Left lung (tissue), 10 donors: ENCODE measurements around the gene CYSRT1. TPM values are rescaled to one million over a fixed set of nuclear protein-coding genes. Genes with fewer than 3 reads are reported as not detected.

Experiments used
- ATAC-seq: fragments of 200-7000 bp; cut with Tn5 transposase; one replicate; pipeline ENCODE4 v1.9.1; 2020; ENCODE audit warnings: moderate library complexity
- DNase-seq, 4 donors: peaks; one replicate each; pipeline ENCODE4 v3.0.0-alpha.2; 2013 to 2020
- H3K27ac ChIP-seq, 2 donors: fragments of 200-600 bp; sonication (generic) in 1 of 2; one replicate each; pipeline versions ENCODE4 v1.5.0 to v1.8.0; 2020 to 2021
- H3K27me3 ChIP-seq, 2 donors: fragments of 200-600 bp; sonication (generic) in 1 of 2; one replicate each; pipeline versions ENCODE4 v1.5.0 to v1.8.0; 2020 to 2021
- H3K36me3 ChIP-seq, 2 donors: fragments of 200-600 bp; sonication (generic) in 1 of 2; one replicate each; pipeline versions ENCODE4 v1.5.0 to v1.8.0; 2020 to 2021
- H3K4me1 ChIP-seq, 2 donors: fragments of 200-600 bp; one replicate each; pipeline ENCODE4 v1.8.0; 2021
- H3K4me3 ChIP-seq, 2 donors: fragments of 200-600 bp; sonication (generic) in 1 of 2; one replicate each; pipeline versions ENCODE4 v1.5.0 to v1.8.0; 2020 to 2021; ENCODE audit warnings: mild to moderate bottlenecking in 1 of 2
- H3K9me3 ChIP-seq, 2 donors: fragments of 200-600 bp; sonication (generic) in 1 of 2; one replicate each; pipeline versions ENCODE4 v1.5.0 to v1.8.0; 2020 to 2021
- intact Hi-C, 2 donors: fragments of 100-400 bp; cut with DNase I; formaldehyde crosslinking; loops; one replicate each; pipeline versions ENCODE4 v1.11.2 to v1.14.2; 2022
- polyA plus RNA-seq, 6 donors: library from polyadenylated mRNA; unstranded; fragments of 120-200 nt; gene quantifications; one replicate each; pipeline ENCODE4 v1.2.1, GENCODE V29; 2013; ENCODE audit not compliant: insufficient read length in 6 of 6
- total RNA-seq, 2 donors: library from RNA; stranded (reverse); fragmentation: NEBNext Ultra II Directional; extraction: Animal tissue kit (Norgen Biotek cat#: 25700); gene quantifications; one replicate each; pipeline ENCODE4 v1.2.1, GENCODE V29; 2021
- TF ChIP-seq, protein P1 (sequence below), 2 donors: fragments of 200-600 bp; sonication (generic) in 1 of 2; IDR thresholded peaks; one replicate each; pipeline versions ENCODE4 v1.5.0 to v1.8.0; 2021; ENCODE audit warnings: antibody characterized with exemption in 2 of 2
- donor health status: DM: no; HTN: yes; CAD: no.
- donor health status: DM: no; HTN: no; CAD: no.

The CYSRT1 gene
- total and polyA plus RNA-seq, 8 donors: 0.44 to 3.7 (median 2.3) TPM

GRCh38 chr9:137188086-137188489 is 36.9 kb upstream of the CYSRT1 start:
- no peak for ATAC-seq
- Histone ChIP-seq H3K27ac (peak overlapping the region; percentile 95 to 99), H3K4me1 (peaks cover 26 to 43% of the 10 kb centered on the region in 2 donors), H3K9me3 (no peaks in the 10 kb centered on the region), H3K4me3 (peak overlapping the region; percentile 85 to 98), H3K27me3 (no peaks in the 10 kb centered on the region), H3K36me3 (peaks cover 0 to 61% of the 10 kb centered on the region in 2 donors)
- DNase-seq: no peak
- intact Hi-C loops: no loop called here
- TF ChIP-seq, protein P1, sequence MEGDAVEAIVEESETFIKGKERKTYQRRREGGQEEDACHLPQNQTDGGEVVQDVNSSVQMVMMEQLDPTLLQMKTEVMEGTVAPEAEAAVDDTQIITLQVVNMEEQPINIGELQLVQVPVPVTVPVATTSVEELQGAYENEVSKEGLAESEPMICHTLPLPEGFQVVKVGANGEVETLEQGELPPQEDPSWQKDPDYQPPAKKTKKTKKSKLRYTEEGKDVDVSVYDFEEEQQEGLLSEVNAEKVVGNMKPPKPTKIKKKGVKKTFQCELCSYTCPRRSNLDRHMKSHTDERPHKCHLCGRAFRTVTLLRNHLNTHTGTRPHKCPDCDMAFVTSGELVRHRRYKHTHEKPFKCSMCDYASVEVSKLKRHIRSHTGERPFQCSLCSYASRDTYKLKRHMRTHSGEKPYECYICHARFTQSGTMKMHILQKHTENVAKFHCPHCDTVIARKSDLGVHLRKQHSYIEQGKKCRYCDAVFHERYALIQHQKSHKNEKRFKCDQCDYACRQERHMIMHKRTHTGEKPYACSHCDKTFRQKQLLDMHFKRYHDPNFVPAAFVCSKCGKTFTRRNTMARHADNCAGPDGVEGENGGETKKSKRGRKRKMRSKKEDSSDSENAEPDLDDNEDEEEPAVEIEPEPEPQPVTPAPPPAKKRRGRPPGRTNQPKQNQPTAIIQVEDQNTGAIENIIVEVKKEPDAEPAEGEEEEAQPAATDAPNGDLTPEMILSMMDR (IDR thresholded peaks at IDR 0.05): no peak

GRCh38 chr9:137188490-137189296 is 36.3 kb upstream of the CYSRT1 start, which contains the start of the genes ANAPC2 and SSNA1:
Gene ANAPC2 (minus strand): TSS chr9:137188560. CDS start chr9:137188532, 28 bp downstream.
Gene SSNA1 (plus strand): TSS chr9:137188676. CDS start chr9:137188727, 51 bp downstream.
- TF ChIP-seq, protein P1 (IDR thresholded peaks at IDR 0.05): no peak
- Histone ChIP-seq H3K4me3 (peak within 1 kb of the TSS; percentile 85 to 98), H3K9me3 (no peaks in the 10 kb centered on the region), H3K27me3 (no peaks in the 10 kb centered on the region), H3K27ac (peak within 1 kb of the TSS; percentile 95 to 99), H3K36me3 (peaks cover 0 to 55% of the 10 kb centered on the region in 2 donors), H3K4me1 (peaks cover 26 to 43% of the 10 kb centered on the region in 2 donors)
- intact Hi-C loops: no loop called here
- ATAC-seq (peak; percentile 90), DNase-seq (peak; percentile 92 to 97 (median 96))

GRCh38 chr9:137189297-137190295 is 35.4 kb upstream of the CYSRT1 start:
- ATAC-seq (peak; percentile 2), DNase-seq (no peak)

DNA sequence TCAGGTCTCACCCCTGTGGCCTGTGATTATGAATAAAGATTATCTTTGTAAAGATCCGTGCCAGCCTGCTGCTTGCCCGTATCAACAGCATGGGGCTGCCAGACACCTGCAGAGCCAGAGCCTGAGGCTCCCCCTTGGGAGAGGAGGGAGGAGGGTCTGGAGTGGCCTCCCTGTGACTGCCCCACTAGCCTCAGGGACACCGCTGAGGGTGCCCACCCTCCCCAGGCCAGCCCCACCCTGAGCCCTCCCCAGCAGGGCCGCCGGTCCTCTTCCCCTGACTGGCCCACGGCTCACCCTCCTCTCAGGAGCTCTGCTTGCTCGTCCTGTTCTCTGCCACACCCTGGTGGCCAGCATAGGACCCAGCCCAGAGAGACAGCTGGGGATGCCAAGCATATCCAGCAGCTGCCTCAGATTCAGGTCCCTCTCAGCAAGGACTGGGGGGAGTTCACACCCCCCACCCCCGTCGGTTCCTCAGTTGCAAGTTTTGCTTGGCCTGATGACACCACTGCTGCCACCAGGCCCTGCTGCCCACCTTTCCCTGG is 34.6 kb upstream of the CYSRT1 start:
- no peaks in the 10 kb centered on the region for H3K9me3 ChIP-seq
- ATAC-seq (no peak), DNase-seq (no peak)
- peak overlapping the region in 1 of 2 donors; percentile 98 for H3K4me3 ChIP-seq
- H3K27me3 ChIP-seq: no peaks in the 10 kb centered on the region
- intact Hi-C loops: no loop called here
- TF ChIP-seq, protein P1 (IDR thresholded peaks at IDR 0.05): no peak
- H3K4me1 ChIP-seq: peaks cover 26 to 48% of the 10 kb centered on the region in 2 donors
- peaks cover 0 to 43% of the 10 kb centered on the region in 2 donors for H3K36me3 ChIP-seq
- peak overlapping the region in 1 of 2 donors; percentile 15 for H3K27ac ChIP-seq

More at GRCh38 chr9:137189297-137190295, 35.4 kb upstream of the CYSRT1 start:
- intact Hi-C loops: no loop called here
- peak overlapping the region; percentile 85 to 98 for H3K4me3 ChIP-seq
- peaks cover 26 to 43% of the 10 kb centered on the region in 2 donors for H3K4me1 ChIP-seq
- H3K27ac ChIP-seq: peak overlapping the region; percentile 95 to 99
- peaks cover 0 to 51% of the 10 kb centered on the region in 2 donors for H3K36me3 ChIP-seq
- no peaks in the 10 kb centered on the region for H3K9me3 ChIP-seq
- H3K27me3 ChIP-seq: no peaks in the 10 kb centered on the region
- TF ChIP-seq, protein P1 (IDR thresholded peaks at IDR 0.05): no peak
